GM19468 (cell line): ENCODE results near the gene PRR20D.
"Not testable (repeated sequence)": the region's sequence is repeated elsewhere in the genome, so short reads cannot be mapped to it uniquely, and the experiment has no call there.

Experiments
- ATAC-seq: cut with Tn5 transposase; IDR thresholded peaks from one replicate; pipeline ENCODE4 v1.9.1; 2021; ENCODE audit warnings: mild to moderate bottlenecking, moderate library complexity, moderate number of reproducible peaks; ENCODE audit not compliant: unreplicated experiment; ENCODE audit errors: extremely low read depth

PRR20D gene

GRCh38 chr13:57160332-57160731 lies at the start of gene PRR20D:
PRR20D (plus strand) TSS chr13:57160632; CDS start chr13:57161019, 387 bp downstream.
- ATAC-seq: not testable (repeated sequence)

- no peak for ATAC-seq
These were observed 45.5 kb upstream of the PRR20D start for GRCh38 chr13:57114945-57115344.

GRCh38 chr13:57123681-57124080 lies 36.8 kb upstream of the PRR20D start:
- ATAC-seq: no peak

- ATAC-seq: no peak
These were observed 31.5 kb upstream of the PRR20D start for GRCh38 chr13:57128909-57129308.

GRCh38 chr13:57136093-57136492 lies 24.3 kb upstream of the PRR20D start:
- no peak for ATAC-seq

- no peak for ATAC-seq
These were observed 22.8 kb upstream of the PRR20D start for GRCh38 chr13:57137585-57137984.

- ATAC-seq: no peak
These were observed 21.4 kb upstream of the PRR20D start for GRCh38 chr13:57138988-57139387.

GRCh38 chr13:57139781-57140180 lies 20.7 kb upstream of the PRR20D start:
- ATAC-seq: not testable (repeated sequence)

- ATAC-seq: not testable (repeated sequence)
These were observed 20.0 kb upstream of the PRR20D start, which contains the start of gene PRR20A for GRCh38 chr13:57140235-57140968. PRR20A (plus strand) TSS chr13:57140918; CDS start chr13:57141305, 387 bp downstream.

GRCh38 chr13:57147188-57147587 lies 13.2 kb upstream of the PRR20D start, which contains the start of gene PRR20B:
PRR20B (plus strand) TSS chr13:57147488; CDS start chr13:57147875, 387 bp downstream.
- not testable (repeated sequence) for ATAC-seq

GRCh38 chr13:57148106-57148505 lies 12.3 kb upstream of the PRR20D start:
- ATAC-seq: not testable (repeated sequence)

- ATAC-seq: not testable (repeated sequence)
These were observed 6.7 kb upstream of the PRR20D start, which contains the start of gene PRR20C for GRCh38 chr13:57153761-57154160. PRR20C (plus strand) TSS chr13:57154061; CDS start chr13:57154448, 387 bp downstream.

GRCh38 chr13:57166897-57167296 lies 6.5 kb downstream of the PRR20D start, which contains the start of gene PRR20E:
PRR20E (plus strand) TSS chr13:57167197; CDS start chr13:57167584, 387 bp downstream.
- not testable (repeated sequence) for ATAC-seq

GRCh38 chr13:57191667-57192066 lies 31.2 kb downstream of the PRR20D start:
- ATAC-seq: no peak

- no peak for ATAC-seq
These were observed 52.6 kb downstream of the PRR20D start for GRCh38 chr13:57212989-57213388.
